DMS53 treated with DMSO at 0.1 percent for 48 hours (cell line): ENCODE data around the gene GGTA1.
"Not testable (repeated sequence)": the region's sequence is repeated elsewhere in the genome, so short reads cannot be mapped to it uniquely, and the experiment has no call there.

ENCODE experiments used
- DNase-seq: peaks from one replicate; lab custom pipeline; 2025; ENCODE audit not compliant: unreplicated experiment; lab: John Stamatoyannopoulos, UW

Gene GGTA1

GRCh38 chr9:121463026-121463807 is 36.4 kb downstream of the GGTA1 start:
- peak; percentile 45 for DNase-seq

GRCh38 chr9:121459513-121459912 is 40.1 kb downstream of the GGTA1 start:
- DNase-seq, result no peak

- DNase-seq, result not testable (repeated sequence)
Measured at GRCh38 chr9:121458449-121458848, 41.2 kb downstream of the GGTA1 start.

GRCh38 chr9:121455527-121456239 is 44.0 kb downstream of the GGTA1 start:
- DNase-seq, result no peak

- DNase-seq, result no peak
Measured at GRCh38 chr9:121454972-121455371, 44.7 kb downstream of the GGTA1 start.

GRCh38 chr9:121453232-121453892 is 46.3 kb downstream of the GGTA1 start:
- no peak for DNase-seq

GRCh38 chr9:121452085-121452484 is 47.6 kb downstream of the GGTA1 start:
- DNase-seq, result no peak

- no peak for DNase-seq
Measured at GRCh38 chr9:121451586-121451985, 48.1 kb downstream of the GGTA1 start.

GRCh38 chr9:121450241-121450640 is 49.4 kb downstream of the GGTA1 start:
- no peak for DNase-seq

- DNase-seq, result no peak
Measured at GRCh38 chr9:121449786-121450185, 49.9 kb downstream of the GGTA1 start.

GRCh38 chr9:121447321-121447834 is 52.3 kb downstream of the GGTA1 start:
- no peak for DNase-seq

- DNase-seq, result no peak
Measured at GRCh38 chr9:121445986-121446385, 53.7 kb downstream of the GGTA1 start.

- no peak for DNase-seq
Measured at GRCh38 chr9:121443981-121444380, 55.7 kb downstream of the GGTA1 start.

- no peak for DNase-seq
Measured at GRCh38 chr9:121441165-121441564, 58.5 kb downstream of the GGTA1 start.

- DNase-seq, result no peak
Measured at GRCh38 chr9:121439711-121440664, 59.7 kb downstream of the GGTA1 start.

GRCh38 chr9:121439016-121439415 is 60.6 kb downstream of the GGTA1 start:
- no peak for DNase-seq

GRCh38 chr9:121437891-121438290 is 61.8 kb downstream of the GGTA1 start:
- no peak for DNase-seq

GRCh38 chr9:121437046-121437445 is 62.6 kb downstream of the GGTA1 start:
- DNase-seq, result not testable (repeated sequence)

GRCh38 chr9:121434969-121435368 is 64.7 kb downstream of the GGTA1 start:
- peak; percentile 27 for DNase-seq

- DNase-seq, result no peak
Measured at GRCh38 chr9:121427899-121428298, 71.7 kb downstream of the GGTA1 start.
